ENCODE measurements around the gene TMEM200A. TPM values are rescaled to one million over a fixed set of nuclear protein-coding genes. Genes with fewer than 3 reads are reported as not detected.

TMEM200A gene
- total and polyA plus RNA-seq, 10 of the 15 experiments (the other 5 are each of a cell fraction or from before 2014, with no cell fraction given) = 5.5 to 12.4 (median 9.6) TPM

DNA sequence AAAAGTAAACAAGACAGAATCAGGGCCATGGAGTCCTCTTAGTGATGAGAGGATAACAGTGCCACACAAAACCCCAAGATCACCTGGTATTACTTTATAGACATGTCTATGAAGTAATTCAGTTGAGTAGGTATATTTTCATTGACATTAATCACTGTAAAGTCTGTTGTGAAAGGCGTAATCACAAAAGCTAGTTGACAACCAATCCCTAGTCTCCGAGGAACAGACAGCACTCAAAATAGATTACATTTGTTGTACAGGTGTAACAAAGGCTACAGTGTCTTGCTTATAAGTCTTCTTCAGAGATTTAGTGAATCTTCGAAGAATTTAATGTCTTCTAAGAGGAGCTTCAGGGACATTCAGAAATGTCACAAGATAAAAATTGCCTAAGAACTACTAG is 120.1 kb downstream of the TMEM200A start:
- Histone ChIP-seq H3K4me2 (ENCODE audit: control insufficient read depth, insufficient read depth) (no peak overlapping the region), H3K4me3 (no peak overlapping the region), H3K9ac (ENCODE audit: control insufficient read depth, insufficient read depth, low read length) (no peak overlapping the region), H3K79me2 (ENCODE audit: control insufficient read depth, insufficient read depth, low read length) (no peaks in the 10 kb centered on the region), H3K36me3 (ENCODE audit: control insufficient read depth in 2 of 2, insufficient read depth in 2 of 2, low read length in 1 of 2) (no peaks in the 10 kb centered on the region), H2AFZ (ENCODE audit: control insufficient read depth, low read depth, low read length) (no peak overlapping the region), H3K27me3 (replicated peaks in 1 of 2; ENCODE audit: control insufficient read depth in 2 of 2, insufficient read depth in 2 of 2, low read length in 1 of 2) (no peaks in the 10 kb centered on the region), H3K27ac (ENCODE audit: control insufficient read depth, insufficient read depth) (no peak overlapping the region), H3K4me1 (ENCODE audit: control insufficient read depth, insufficient read depth, low read length) (no peaks in the 10 kb centered on the region), H3K9me3 (replicated peaks; ENCODE audit: control insufficient read depth, insufficient read depth, low read length) (no peaks in the 10 kb centered on the region), H4K20me1 (ENCODE audit: control insufficient read depth, insufficient read depth) (no peaks in the 10 kb centered on the region)
- intact Hi-C loops (cut with micrococcal nuclease; ENCODE audit: unreplicated experiment) (no loop called here), in situ Hi-C loops (cut with MboI) (no loop called here)
- no peak for TF ChIP-seq TCF12 (IDR thresholded peaks at IDR 0.05; ENCODE audit: low read depth, low read length)
- BruUV-seq (replicated peaks) = no TSS peak
- ChIA-PET CTCF (interaction anchor here (0.8 kb wide), 1 partner anchor 17 kb away, joined by 3 read pairs; no protein-coding TSS in a partner anchor), SMC1A (ENCODE audit: uncharacterized antibody, unreplicated experiment) (interaction anchor here (0.9 kb wide), 1 partner anchor 119 kb away, joined by 3 read pairs; no protein-coding TSS in a partner anchor), RAD21 (ENCODE audit: unreplicated experiment) (no interaction called here), POLR2A (interaction anchor here (0.8 kb wide), 1 partner anchor 19 kb away, joined by 6 read pairs; no protein-coding TSS in a partner anchor)
- FAIRE-seq (no peak), DNase-seq (ENCODE audit: low read depth, low spot score) (no peak), ATAC-seq (no peak)
- WGBS (ENCODE audit: insufficient coverage, insufficient replicate concordance, low lambda C conversion rate, missing lambda C conversion rate) = 25% methylated on average over 3 of the region's 3 CpGs

- TF ChIP-seq ZNF24 (IDR thresholded peaks at IDR 0.05) = no peak
- TF ChIP-seq, protein P1, sequence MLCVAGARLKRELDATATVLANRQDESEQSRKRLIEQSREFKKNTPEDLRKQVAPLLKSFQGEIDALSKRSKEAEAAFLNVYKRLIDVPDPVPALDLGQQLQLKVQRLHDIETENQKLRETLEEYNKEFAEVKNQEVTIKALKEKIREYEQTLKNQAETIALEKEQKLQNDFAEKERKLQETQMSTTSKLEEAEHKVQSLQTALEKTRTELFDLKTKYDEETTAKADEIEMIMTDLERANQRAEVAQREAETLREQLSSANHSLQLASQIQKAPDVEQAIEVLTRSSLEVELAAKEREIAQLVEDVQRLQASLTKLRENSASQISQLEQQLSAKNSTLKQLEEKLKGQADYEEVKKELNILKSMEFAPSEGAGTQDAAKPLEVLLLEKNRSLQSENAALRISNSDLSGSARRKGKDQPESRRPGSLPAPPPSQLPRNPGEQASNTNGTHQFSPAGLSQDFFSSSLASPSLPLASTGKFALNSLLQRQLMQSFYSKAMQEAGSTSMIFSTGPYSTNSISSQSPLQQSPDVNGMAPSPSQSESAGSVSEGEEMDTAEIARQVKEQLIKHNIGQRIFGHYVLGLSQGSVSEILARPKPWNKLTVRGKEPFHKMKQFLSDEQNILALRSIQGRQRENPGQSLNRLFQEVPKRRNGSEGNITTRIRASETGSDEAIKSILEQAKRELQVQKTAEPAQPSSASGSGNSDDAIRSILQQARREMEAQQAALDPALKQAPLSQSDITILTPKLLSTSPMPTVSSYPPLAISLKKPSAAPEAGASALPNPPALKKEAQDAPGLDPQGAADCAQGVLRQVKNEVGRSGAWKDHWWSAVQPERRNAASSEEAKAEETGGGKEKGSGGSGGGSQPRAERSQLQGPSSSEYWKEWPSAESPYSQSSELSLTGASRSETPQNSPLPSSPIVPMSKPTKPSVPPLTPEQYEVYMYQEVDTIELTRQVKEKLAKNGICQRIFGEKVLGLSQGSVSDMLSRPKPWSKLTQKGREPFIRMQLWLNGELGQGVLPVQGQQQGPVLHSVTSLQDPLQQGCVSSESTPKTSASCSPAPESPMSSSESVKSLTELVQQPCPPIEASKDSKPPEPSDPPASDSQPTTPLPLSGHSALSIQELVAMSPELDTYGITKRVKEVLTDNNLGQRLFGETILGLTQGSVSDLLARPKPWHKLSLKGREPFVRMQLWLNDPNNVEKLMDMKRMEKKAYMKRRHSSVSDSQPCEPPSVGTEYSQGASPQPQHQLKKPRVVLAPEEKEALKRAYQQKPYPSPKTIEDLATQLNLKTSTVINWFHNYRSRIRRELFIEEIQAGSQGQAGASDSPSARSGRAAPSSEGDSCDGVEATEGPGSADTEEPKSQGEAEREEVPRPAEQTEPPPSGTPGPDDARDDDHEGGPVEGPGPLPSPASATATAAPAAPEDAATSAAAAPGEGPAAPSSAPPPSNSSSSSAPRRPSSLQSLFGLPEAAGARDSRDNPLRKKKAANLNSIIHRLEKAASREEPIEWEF (IDR thresholded peaks at IDR 0.05; ENCODE audit: insufficient replicate concordance, low read depth, low read length) = no peak
- no peaks in the 10 kb centered on the region for H3K36me3 ChIP-seq (ENCODE audit: control insufficient read depth in 2 of 2, insufficient read depth in 2 of 2, low read length in 1 of 2)
- ChIA-PET CTCF (no interaction called here), POLR2A (no interaction called here), RAD21 (ENCODE audit: unreplicated experiment) (no interaction called here), SMC1A (ENCODE audit: uncharacterized antibody, unreplicated experiment) (no interaction called here)
- H3K4me1 ChIP-seq (ENCODE audit: control insufficient read depth, insufficient read depth, low read length) = no peaks in the 10 kb centered on the region
- no peak for FAIRE-seq
- no peak for DNase-seq (ENCODE audit: low read depth, low spot score)
- H4K20me1 ChIP-seq (ENCODE audit: control insufficient read depth, insufficient read depth) = no peaks in the 10 kb centered on the region
- H3K9ac ChIP-seq (ENCODE audit: control insufficient read depth, insufficient read depth, low read length) = no peak overlapping the region
- H3K4me2 ChIP-seq (ENCODE audit: control insufficient read depth, insufficient read depth) = no peak overlapping the region
- H3K27ac ChIP-seq (ENCODE audit: control insufficient read depth, insufficient read depth) = no peak overlapping the region
- no TSS peak for BruUV-seq (replicated peaks)
- no peaks in the 10 kb centered on the region for H3K9me3 ChIP-seq (replicated peaks; ENCODE audit: control insufficient read depth, insufficient read depth, low read length)
- in situ Hi-C loops (cut with MboI) = no loop called here
- 22% methylated on average over 7 of the region's 7 CpGs for WGBS (ENCODE audit: insufficient coverage, insufficient replicate concordance, low lambda C conversion rate, missing lambda C conversion rate)
- no peak overlapping the region for H2AFZ ChIP-seq (ENCODE audit: control insufficient read depth, low read depth, low read length)
- H3K27me3 ChIP-seq (replicated peaks in 1 of 2; ENCODE audit: control insufficient read depth in 2 of 2, insufficient read depth in 2 of 2, low read length in 1 of 2) = no peaks in the 10 kb centered on the region
- H3K4me3 ChIP-seq = no peak overlapping the region
- intact Hi-C loops (cut with micrococcal nuclease; ENCODE audit: unreplicated experiment) = no loop called here
- no peak for ATAC-seq
- H3K79me2 ChIP-seq (ENCODE audit: control insufficient read depth, insufficient read depth, low read length) = no peaks in the 10 kb centered on the region
Measured at GRCh38 chr6:130486417-130486816, 120.6 kb downstream of the TMEM200A start.
